GM11168 (cell line): ENCODE results near the gene GARIN3.
"Not testable (repeated sequence)": the region's sequence is repeated elsewhere in the genome, so short reads cannot be mapped to it uniquely, and the experiment has no call there.

Experiments used
- in situ Hi-C: fragments of 300-500 bp; cut with MboI; formaldehyde crosslinking; loops from one replicate; pipeline ENCODE4 v1.12.0; 2022; ENCODE audit warnings: low sequenced_read_pairs; ENCODE audit not compliant: unreplicated experiment

The GARIN3 gene

GRCh38 chr5:157186309-157187045 is 20.4 kb upstream of the GARIN3 start:
- in situ Hi-C loops, result no loop called here

- in situ Hi-C loops, result not testable (repeated sequence)
These were observed 19.1 kb upstream of the GARIN3 start for GRCh38 chr5:157185122-157185521.

- in situ Hi-C loops, result no loop called here
These were observed 18.1 kb upstream of the GARIN3 start for GRCh38 chr5:157184117-157184670.

GRCh38 chr5:157182143-157182757 is 16.2 kb upstream of the GARIN3 start:
- in situ Hi-C loops, result no loop called here

- in situ Hi-C loops, result no loop called here
These were observed 14.6 kb upstream of the GARIN3 start, which contains the start of gene ITK for GRCh38 chr5:157180374-157181264. ITK (plus strand) TSS chr5:157180840; CDS start chr5:157180978, 138 bp downstream.

GRCh38 chr5:157178966-157179365 is 12.9 kb upstream of the GARIN3 start:
- in situ Hi-C loops, result no loop called here

GRCh38 chr5:157177953-157178352 is 11.9 kb upstream of the GARIN3 start:
- in situ Hi-C loops, result no loop called here

GRCh38 chr5:157175071-157175612 is 9.1 kb upstream of the GARIN3 start:
- in situ Hi-C loops, result no loop called here

GRCh38 chr5:157172403-157172802 is 6.3 kb upstream of the GARIN3 start:
- in situ Hi-C loops, result no loop called here

GRCh38 chr5:157168286-157168685 is 2.2 kb upstream of the GARIN3 start:
- in situ Hi-C loops, result no loop called here

- in situ Hi-C loops, result no loop called here
These were observed 1.2 kb upstream of the GARIN3 start for GRCh38 chr5:157167214-157167621.

GRCh38 chr5:157165668-157166067 is 396 bp downstream of the GARIN3 start:
- in situ Hi-C loops, result no loop called here

- in situ Hi-C loops, result no loop called here
These were observed 803 bp downstream of the GARIN3 start for GRCh38 chr5:157165261-157165660.

- in situ Hi-C loops, result no loop called here
These were observed 1.5 kb downstream of the GARIN3 start for GRCh38 chr5:157164521-157164920.

GRCh38 chr5:157162919-157163510 is 3.0 kb downstream of the GARIN3 start:
- in situ Hi-C loops, result no loop called here

- in situ Hi-C loops, result no loop called here
These were observed 4.1 kb downstream of the GARIN3 start for GRCh38 chr5:157161996-157162395.

GRCh38 chr5:157160001-157160400 is 6.1 kb downstream of the GARIN3 start:
- in situ Hi-C loops, result no loop called here

GRCh38 chr5:157159209-157159751 is 6.8 kb downstream of the GARIN3 start:
- in situ Hi-C loops, result no loop called here

- in situ Hi-C loops, result no loop called here
These were observed 8.7 kb downstream of the GARIN3 start for GRCh38 chr5:157157293-157157891.
